Activated T-helper 1 cell treated with anti-CD3 and anti-CD28 coated beads, Interleukin-2, amount 50 U/mL, for 16 hours (primary cell): ENCODE measurements around the gene TYW1.
A peak's percentile ranks its signal among the peaks of the same experiment; 100 is the strongest.
"Not testable (repeated sequence)": the region's sequence is repeated elsewhere in the genome, so short reads cannot be mapped to it uniquely, and the experiment has no call there.

ENCODE experiments used
- DNase-seq, 2 donors: peaks; one replicate each; pipeline ENCODE4 v3.0.0-alpha.2; 2020; ENCODE audit warnings: low read depth in 1 of 2, low spot score in 1 of 2

The TYW1 gene

GRCh38 chr7:66996444-66997191 lies at the start of gene TYW1:
Gene TYW1, plus strand, starts transcription at chr7:66996833. Its CDS starts 146 bp downstream, at chr7:66996979.
- peak; percentile 96 to 97 for DNase-seq

- DNase-seq, result no peak
Observed at GRCh38 chr7:66948480-66949109, 48.0 kb upstream of the TYW1 start.

GRCh38 chr7:66950311-66950710 lies 46.3 kb upstream of the TYW1 start:
- no peak for DNase-seq

- no peak for DNase-seq
Observed at GRCh38 chr7:66950763-66951162, 45.9 kb upstream of the TYW1 start.

GRCh38 chr7:66952343-66953043 lies 44.1 kb upstream of the TYW1 start:
- no peak for DNase-seq

GRCh38 chr7:66953044-66953427 lies 43.6 kb upstream of the TYW1 start:
- DNase-seq, result no peak

GRCh38 chr7:66957595-66958290 lies 38.9 kb upstream of the TYW1 start:
- no peak for DNase-seq

- DNase-seq, result no peak
Observed at GRCh38 chr7:66958538-66959350, 37.9 kb upstream of the TYW1 start.

GRCh38 chr7:66960192-66960591 lies 36.4 kb upstream of the TYW1 start:
- no peak for DNase-seq

- DNase-seq, result no peak
Observed at GRCh38 chr7:66961096-66961495, 35.5 kb upstream of the TYW1 start.

- DNase-seq, result no peak
Observed at GRCh38 chr7:66964411-66964810, 32.2 kb upstream of the TYW1 start.

- no peak for DNase-seq
Observed at GRCh38 chr7:66967029-66967428, 29.6 kb upstream of the TYW1 start.

- DNase-seq, result not testable (repeated sequence)
Observed at GRCh38 chr7:66969001-66969400, 27.6 kb upstream of the TYW1 start.

- DNase-seq, result no peak
Observed at GRCh38 chr7:66970310-66970709, 26.3 kb upstream of the TYW1 start.

GRCh38 chr7:66974986-66975590 lies 21.5 kb upstream of the TYW1 start:
- no peak for DNase-seq

- DNase-seq, result not testable (repeated sequence)
Observed at GRCh38 chr7:66978312-66978711, 18.3 kb upstream of the TYW1 start.

GRCh38 chr7:66979013-66979412 lies 17.6 kb upstream of the TYW1 start:
- DNase-seq, result not testable (repeated sequence)

- not testable (repeated sequence) for DNase-seq
Observed at GRCh38 chr7:66980336-66980735, 16.3 kb upstream of the TYW1 start.

GRCh38 chr7:66989552-66989951 lies 7.1 kb upstream of the TYW1 start:
- not testable (repeated sequence) for DNase-seq

- not testable (repeated sequence) for DNase-seq
Observed at GRCh38 chr7:66994051-66994450, 2.6 kb upstream of the TYW1 start.
